CD4-positive, alpha-beta T cell (primary cell): ENCODE measurements around the gene INVS. TPM values are rescaled to one million over a fixed set of nuclear protein-coding genes. Genes with fewer than 3 reads are reported as not detected.

ENCODE experiments used
- ATAC-seq: fragments of 200-7000 bp; cut with Tn5 transposase; one replicate; pipeline ENCODE4 v1.10.0; 2022; ENCODE audit warnings: mild to moderate bottlenecking; ENCODE audit not compliant: poor library complexity
- CTCF ChIA-PET: fragments of 350-600 bp; sonication (Branson Sonifier 250); formaldehyde crosslinking; loops from one replicate; lab custom pipeline; 2021; ENCODE audit warnings: antibody characterized with exemption, inconsistent platforms; lab: Charles Lee
- POLR2A ChIA-PET: fragments of 350-600 bp; sonication (Branson Sonifier 250); formaldehyde crosslinking; loops from one replicate; lab custom pipeline; 2021; ENCODE audit warnings: antibody characterized with exemption, inconsistent platforms; lab: Charles Lee
- DNase-seq, 14 experiments: peaks; one replicate each; pipeline ENCODE4 v3.0.0-alpha.2; 2013 to 2020; ENCODE audit warnings: mixed read lengths in 2 of 14
- H3K27ac ChIP-seq, 2 donors: one replicate each; pipeline versions ENCODE4 v1.5.1 to v1.7.0; 2013; ENCODE audit warnings: low read length in 2 of 2, low read depth in 1 of 2, mild to moderate bottlenecking in 1 of 2
- H3K27me3 ChIP-seq, 2 experiments: 1 replicate in 1 of 2; 2 replicates in 1 of 2; pipeline versions ENCODE4 v1.6.1 to v1.7.0; 2013; ENCODE audit warnings: low read length in 2 of 2, control low read depth in 1 of 2, mild to moderate bottlenecking in 1 of 2, moderate library complexity in 1 of 2; ENCODE audit not compliant: insufficient read depth in 2 of 2, control insufficient read depth in 1 of 2
- H3K36me3 ChIP-seq: one replicate; pipeline ENCODE4 v1.6.1; 2013; ENCODE audit warnings: low read length, control low read depth; ENCODE audit not compliant: insufficient read depth
- H3K4me1 ChIP-seq: one replicate; pipeline ENCODE4 v1.6.1; 2013; ENCODE audit warnings: low read length, control low read depth; ENCODE audit not compliant: insufficient read depth
- H3K4me3 ChIP-seq: one replicate; pipeline ENCODE4 v1.5.1; 2013; ENCODE audit warnings: mild to moderate bottlenecking, low read length, moderate library complexity
- H3K9me3 ChIP-seq, 2 experiments: 1 replicate in 1 of 2; 2 replicates in 1 of 2; pipeline versions ENCODE4 v1.6.1 to v1.7.0; 2013; ENCODE audit warnings: low read length in 2 of 2, mild to moderate bottlenecking in 2 of 2, control low read depth in 1 of 2, moderate library complexity in 1 of 2; ENCODE audit not compliant: control insufficient read depth in 1 of 2, insufficient read depth in 1 of 2
- H3K27ac Mint-ChIP-seq: one replicate; pipeline ENCODE4 v1.8.0; 2020; ENCODE audit warnings: mixed read lengths
- H3K27me3 Mint-ChIP-seq: one replicate; pipeline ENCODE4 v1.8.0; 2021; ENCODE audit warnings: mixed read lengths
- H3K36me3 Mint-ChIP-seq: one replicate; pipeline ENCODE4 v1.8.0; 2021; ENCODE audit warnings: low read depth, mixed read lengths
- H3K4me1 Mint-ChIP-seq: one replicate; pipeline ENCODE4 v1.8.0; 2021; ENCODE audit warnings: low read depth, mixed read lengths
- H3K4me3 Mint-ChIP-seq: one replicate; pipeline ENCODE4 v1.8.0; 2020; ENCODE audit warnings: mild to moderate bottlenecking, mixed read lengths
- H3K9me3 Mint-ChIP-seq: one replicate; pipeline ENCODE4 v1.8.0; 2020; ENCODE audit warnings: mixed read lengths
- intact Hi-C, 2 experiments: fragments of 100-400 bp; cut with DNase I in 1 of 2; cut with micrococcal nuclease in 1 of 2; formaldehyde crosslinking; loops; one replicate each; pipeline versions ENCODE4 v1.15.1 to v1.9.0; 2023 to 2025; cut with DNase I, micrococcal nuclease
- total RNA-seq, 174 experiments: library from RNA in 2 of 174; stranded (reverse) in 2 of 174; gene quantifications; one replicate each; pipeline ENCODE4 v1.2.3 and lab custom pipeline; 2021 to 2026
- TF ChIP-seq, protein P1 (sequence below): fragments of 200-600 bp; IDR thresholded peaks from one replicate; pipeline ENCODE4 v1.8.0; 2022; ENCODE audit warnings: antibody characterized with exemption, mild to moderate bottlenecking

INVS gene
- total RNA-seq, 2 experiments from 2014 or later, result 13.6 to 14.3 TPM

DNA sequence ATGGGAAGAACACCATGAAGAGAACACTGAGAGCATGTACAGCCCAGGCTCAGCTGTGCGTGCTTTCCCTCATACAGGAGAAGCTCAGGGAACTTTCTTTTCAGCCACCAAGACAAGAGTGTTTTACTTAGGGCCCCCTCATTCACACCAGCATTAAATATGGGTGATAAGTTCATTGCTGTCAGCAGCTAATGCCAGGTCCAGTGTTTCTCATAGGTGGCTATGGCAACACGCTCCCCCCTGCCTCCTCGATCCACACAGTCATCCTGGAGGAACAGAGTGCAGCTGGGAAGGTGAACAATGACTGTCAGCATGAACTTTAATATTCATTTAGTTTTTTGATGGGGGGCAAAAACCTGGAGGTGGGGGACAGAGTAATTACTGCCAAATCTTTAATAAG lies 199.3 kb downstream of the INVS start:
- no peak overlapping the region for H3K4me3 ChIP-seq
- ChIA-PET CTCF (no interaction called here), POLR2A (interaction anchor here (0.5 kb wide), 1 partner anchor 1120 kb away, joined by 3 read pairs; no protein-coding TSS in a partner anchor)
- DNase-seq, result no peak
- H3K36me3 ChIP-seq, result peaks cover 75% of the 10 kb centered on the region
- no peaks in the 10 kb centered on the region for H3K27me3 Mint-ChIP-seq
- H3K4me1 Mint-ChIP-seq, result no peaks in the 10 kb centered on the region
- no peak for ATAC-seq
- no peaks in the 10 kb centered on the region for H3K27me3 ChIP-seq
- H3K9me3 Mint-ChIP-seq, result no peaks in the 10 kb centered on the region
- TF ChIP-seq, protein P1, sequence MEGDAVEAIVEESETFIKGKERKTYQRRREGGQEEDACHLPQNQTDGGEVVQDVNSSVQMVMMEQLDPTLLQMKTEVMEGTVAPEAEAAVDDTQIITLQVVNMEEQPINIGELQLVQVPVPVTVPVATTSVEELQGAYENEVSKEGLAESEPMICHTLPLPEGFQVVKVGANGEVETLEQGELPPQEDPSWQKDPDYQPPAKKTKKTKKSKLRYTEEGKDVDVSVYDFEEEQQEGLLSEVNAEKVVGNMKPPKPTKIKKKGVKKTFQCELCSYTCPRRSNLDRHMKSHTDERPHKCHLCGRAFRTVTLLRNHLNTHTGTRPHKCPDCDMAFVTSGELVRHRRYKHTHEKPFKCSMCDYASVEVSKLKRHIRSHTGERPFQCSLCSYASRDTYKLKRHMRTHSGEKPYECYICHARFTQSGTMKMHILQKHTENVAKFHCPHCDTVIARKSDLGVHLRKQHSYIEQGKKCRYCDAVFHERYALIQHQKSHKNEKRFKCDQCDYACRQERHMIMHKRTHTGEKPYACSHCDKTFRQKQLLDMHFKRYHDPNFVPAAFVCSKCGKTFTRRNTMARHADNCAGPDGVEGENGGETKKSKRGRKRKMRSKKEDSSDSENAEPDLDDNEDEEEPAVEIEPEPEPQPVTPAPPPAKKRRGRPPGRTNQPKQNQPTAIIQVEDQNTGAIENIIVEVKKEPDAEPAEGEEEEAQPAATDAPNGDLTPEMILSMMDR, result no peak
- intact Hi-C loops, result no loop called here
- H3K27ac ChIP-seq, result no peak overlapping the region
- no peak overlapping the region for H3K4me3 Mint-ChIP-seq
- H3K36me3 Mint-ChIP-seq, result peaks cover 99% of the 10 kb centered on the region
- H3K4me1 ChIP-seq, result no peaks in the 10 kb centered on the region
- peak overlapping the region; percentile 65 for H3K27ac Mint-ChIP-seq
- H3K9me3 ChIP-seq, result no peaks in the 10 kb centered on the region

- Histone ChIP-seq H3K36me3 (peaks cover 47% of the 10 kb centered on the region), H3K4me3 (no peak overlapping the region), H3K27ac (no peak overlapping the region), H3K4me1 (no peaks in the 10 kb centered on the region), H3K27me3 (no peaks in the 10 kb centered on the region), H3K9me3 (no peaks in the 10 kb centered on the region)
- intact Hi-C loops, result no loop called here
- peaks cover 10% of the 10 kb centered on the region for H3K4me1 Mint-ChIP-seq
- H3K36me3 Mint-ChIP-seq, result peaks cover 98% of the 10 kb centered on the region
- no peaks in the 10 kb centered on the region for H3K9me3 Mint-ChIP-seq
- H3K4me3 Mint-ChIP-seq, result no peak overlapping the region
- CTCF ChIA-PET, result no interaction called here
- POLR2A ChIA-PET, result no interaction called here
- DNase-seq (no peak), ATAC-seq (no peak)
- TF ChIP-seq, protein P1, result no peak
- peak overlapping the region; percentile 16 for H3K27ac Mint-ChIP-seq
- H3K27me3 Mint-ChIP-seq, result no peaks in the 10 kb centered on the region
These were observed 204.7 kb downstream of the INVS start for GRCh38 chr9:100303747-100304146.

GRCh38 chr9:100306283-100306682 lies 207.2 kb downstream of the INVS start:
- H3K27ac ChIP-seq, result no peak overlapping the region
- H3K27me3 ChIP-seq, result no peaks in the 10 kb centered on the region
- H3K4me3 Mint-ChIP-seq, result no peak overlapping the region
- H3K27ac Mint-ChIP-seq, result peak overlapping the region; percentile 16
- no peaks in the 10 kb centered on the region for H3K9me3 ChIP-seq
- no peak for DNase-seq
- intact Hi-C loops, result no loop called here
- H3K9me3 Mint-ChIP-seq, result no peaks in the 10 kb centered on the region
- no peak for ATAC-seq
- no peaks in the 10 kb centered on the region for H3K4me1 ChIP-seq
- TF ChIP-seq, protein P1, result no peak
- ChIA-PET CTCF (no interaction called here), POLR2A (no interaction called here)
- peaks cover 97% of the 10 kb centered on the region for H3K36me3 Mint-ChIP-seq
- no peak overlapping the region for H3K4me3 ChIP-seq
- no peaks in the 10 kb centered on the region for H3K27me3 Mint-ChIP-seq
- peaks cover 49% of the 10 kb centered on the region for H3K36me3 ChIP-seq
- H3K4me1 Mint-ChIP-seq, result peaks cover 22% of the 10 kb centered on the region
